Loucy (cell line): ENCODE data around the gene SELENOF.
"Not testable (repeated sequence)": the region's sequence is repeated elsewhere in the genome, so short reads cannot be mapped to it uniquely, and the experiment has no call there.

ENCODE experiments used
- H2AFZ ChIP-seq: fragments of 200-600 bp; sonication (generic); 2 replicates; pipeline ENCODE4 v1.6.0; 2016; ENCODE audit warnings: antibody characterized with exemption, mild to moderate bottlenecking, low read length, moderate library complexity
- H3F3A ChIP-seq: fragments of 200-600 bp; 2 replicates; pipeline ENCODE4 v1.6.0; 2016; ENCODE audit warnings: antibody characterized with exemption, low read depth, mild to moderate bottlenecking
- H3K27me3 ChIP-seq: fragments of 200-600 bp; sonication (generic); 2 replicates; pipeline ENCODE4 v1.6.1; 2014; ENCODE audit warnings: low read length, mild to moderate bottlenecking; ENCODE audit not compliant: insufficient read depth, poor library complexity, severe bottlenecking
- H3K36me3 ChIP-seq: fragments of 200-600 bp; sonication (generic); 2 replicates; pipeline ENCODE4 v1.6.1; 2016; ENCODE audit warnings: low read length; ENCODE audit not compliant: insufficient read depth
- H3K4me1 ChIP-seq: fragments of 200-600 bp; sonication (generic); 2 replicates; pipeline ENCODE4 v1.5.1; 2014; ENCODE audit warnings: low read length, mild to moderate bottlenecking; ENCODE audit not compliant: insufficient read depth, poor library complexity, severe bottlenecking
- H3K4me2 ChIP-seq: fragments of 200-600 bp; sonication (generic); 2 replicates; pipeline ENCODE4 v1.6.0; 2014; ENCODE audit warnings: antibody characterized with exemption, low read length, low read depth, mild to moderate bottlenecking; ENCODE audit not compliant: poor library complexity, severe bottlenecking
- H3K4me3 ChIP-seq: fragments of 200-600 bp; sonication (generic); 2 replicates; pipeline ENCODE4 v1.5.1; 2014; ENCODE audit warnings: low read length, mild to moderate bottlenecking, mixed read lengths; ENCODE audit not compliant: poor library complexity, severe bottlenecking
- H3K79me2 ChIP-seq: fragments of 200-600 bp; sonication (generic); 2 replicates; pipeline ENCODE4 v1.6.1; 2014; ENCODE audit warnings: low read length; ENCODE audit not compliant: insufficient read depth
- H3K9ac ChIP-seq: fragments of 200-600 bp; sonication (generic); 2 replicates; pipeline ENCODE4 v1.6.0; 2014; ENCODE audit warnings: mild to moderate bottlenecking, low read depth, low read length, moderate library complexity; ENCODE audit not compliant: poor library complexity, severe bottlenecking
- H3K9me2 ChIP-seq: fragments of 200-600 bp; sonication (generic); replicated peaks from 2 replicates; pipeline ENCODE4 v1.6.1; 2016; ENCODE audit warnings: low read depth, low read length, mixed read lengths
- H3K9me3 ChIP-seq: fragments of 200-600 bp; sonication (generic); 2 replicates; pipeline ENCODE4 v1.6.1; 2014; ENCODE audit warnings: mild to moderate bottlenecking, antibody characterized with exemption, low read length, low read depth; ENCODE audit not compliant: insufficient read depth
- H4K20me1 ChIP-seq: fragments of 200-600 bp; sonication (generic); 2 replicates; pipeline ENCODE4 v1.6.0; 2014; ENCODE audit warnings: antibody characterized with exemption, low read length, mild to moderate bottlenecking; ENCODE audit not compliant: insufficient read depth, poor library complexity, severe bottlenecking
- EZH2phosphoT487 ChIP-seq: fragments of 200-600 bp; IDR thresholded peaks from 2 replicates; pipeline ENCODE4 v1.6.1; 2018; ENCODE audit warnings: antibody characterized with exemption, mild to moderate bottlenecking, moderate library complexity, borderline replicate concordance
- TF ChIP-seq, protein P1 (sequence below): fragments of 200-600 bp; sonication (generic); conservative IDR thresholded peaks from 2 replicates; pipeline ENCODE4 v1.5.1; 2014; ENCODE audit warnings: mild to moderate bottlenecking, antibody characterized with exemption, low read length

SELENOF gene

DNA sequence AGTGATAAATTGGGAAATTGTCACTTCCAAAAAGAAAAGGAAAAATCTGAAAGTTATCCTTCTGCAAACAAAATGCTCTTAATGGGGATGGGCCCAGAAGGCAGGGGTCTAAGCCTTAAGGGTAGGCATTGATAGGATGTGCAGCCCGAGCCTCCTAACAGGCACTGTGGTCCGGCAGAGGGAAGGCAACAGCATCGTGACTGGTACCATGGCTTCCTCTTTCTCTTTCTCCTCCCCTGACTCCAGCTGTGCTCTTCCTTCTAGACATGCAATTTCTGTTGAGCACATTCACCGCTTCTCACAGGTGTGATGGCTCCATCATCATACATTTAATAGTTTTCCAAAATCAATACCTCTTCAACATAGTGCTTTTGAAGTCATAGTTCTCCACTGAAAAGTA is 91.5 kb downstream of the SELENOF start:
- Histone ChIP-seq H3K79me2 (no peaks in the 10 kb centered on the region), H3K9me3 (no peaks in the 10 kb centered on the region), H3K4me1 (no peaks in the 10 kb centered on the region), H3K27me3 (no peaks in the 10 kb centered on the region), H2AFZ (no peak overlapping the region), H3K4me3 (no peak overlapping the region), H3K36me3 (no peaks in the 10 kb centered on the region), H3F3A (no peaks in the 10 kb centered on the region), H3K4me2 (no peak overlapping the region), H3K9ac (no peak overlapping the region), H3K9me2 (no peaks in the 10 kb centered on the region), H4K20me1 (no peaks in the 10 kb centered on the region)
- no peak for TF ChIP-seq EZH2phosphoT487
- TF ChIP-seq, protein P1, sequence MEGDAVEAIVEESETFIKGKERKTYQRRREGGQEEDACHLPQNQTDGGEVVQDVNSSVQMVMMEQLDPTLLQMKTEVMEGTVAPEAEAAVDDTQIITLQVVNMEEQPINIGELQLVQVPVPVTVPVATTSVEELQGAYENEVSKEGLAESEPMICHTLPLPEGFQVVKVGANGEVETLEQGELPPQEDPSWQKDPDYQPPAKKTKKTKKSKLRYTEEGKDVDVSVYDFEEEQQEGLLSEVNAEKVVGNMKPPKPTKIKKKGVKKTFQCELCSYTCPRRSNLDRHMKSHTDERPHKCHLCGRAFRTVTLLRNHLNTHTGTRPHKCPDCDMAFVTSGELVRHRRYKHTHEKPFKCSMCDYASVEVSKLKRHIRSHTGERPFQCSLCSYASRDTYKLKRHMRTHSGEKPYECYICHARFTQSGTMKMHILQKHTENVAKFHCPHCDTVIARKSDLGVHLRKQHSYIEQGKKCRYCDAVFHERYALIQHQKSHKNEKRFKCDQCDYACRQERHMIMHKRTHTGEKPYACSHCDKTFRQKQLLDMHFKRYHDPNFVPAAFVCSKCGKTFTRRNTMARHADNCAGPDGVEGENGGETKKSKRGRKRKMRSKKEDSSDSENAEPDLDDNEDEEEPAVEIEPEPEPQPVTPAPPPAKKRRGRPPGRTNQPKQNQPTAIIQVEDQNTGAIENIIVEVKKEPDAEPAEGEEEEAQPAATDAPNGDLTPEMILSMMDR, result no peak

DNA sequence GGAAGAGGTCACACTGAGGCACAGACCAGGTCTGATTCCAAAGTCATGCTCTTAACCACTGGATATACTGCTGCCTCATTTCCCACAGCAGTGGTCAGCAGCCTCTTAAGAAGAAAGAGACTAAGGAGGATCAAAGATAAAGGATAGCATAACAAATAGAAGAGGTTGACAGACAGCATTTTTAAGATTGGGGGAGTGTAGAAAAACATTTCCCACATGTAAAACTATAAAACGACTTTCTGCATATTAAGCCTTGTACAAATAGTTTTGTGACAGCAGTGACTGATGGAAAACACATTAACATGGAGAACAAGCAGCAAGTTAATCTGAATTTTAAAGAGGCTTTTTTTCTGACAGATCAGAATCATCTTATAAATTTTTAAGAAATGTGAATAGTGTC is 92.0 kb downstream of the SELENOF start:
- Histone ChIP-seq H2AFZ (no peak overlapping the region), H3K9me3 (no peaks in the 10 kb centered on the region), H3F3A (no peaks in the 10 kb centered on the region), H3K27me3 (no peaks in the 10 kb centered on the region), H4K20me1 (no peaks in the 10 kb centered on the region), H3K36me3 (no peaks in the 10 kb centered on the region), H3K79me2 (no peaks in the 10 kb centered on the region), H3K4me3 (no peak overlapping the region), H3K4me2 (no peak overlapping the region), H3K9me2 (no peaks in the 10 kb centered on the region), H3K4me1 (peaks cover 4% of the 10 kb centered on the region), H3K9ac (no peak overlapping the region)
- TF ChIP-seq EZH2phosphoT487, result no peak
- TF ChIP-seq, protein P1, result no peak

DNA sequence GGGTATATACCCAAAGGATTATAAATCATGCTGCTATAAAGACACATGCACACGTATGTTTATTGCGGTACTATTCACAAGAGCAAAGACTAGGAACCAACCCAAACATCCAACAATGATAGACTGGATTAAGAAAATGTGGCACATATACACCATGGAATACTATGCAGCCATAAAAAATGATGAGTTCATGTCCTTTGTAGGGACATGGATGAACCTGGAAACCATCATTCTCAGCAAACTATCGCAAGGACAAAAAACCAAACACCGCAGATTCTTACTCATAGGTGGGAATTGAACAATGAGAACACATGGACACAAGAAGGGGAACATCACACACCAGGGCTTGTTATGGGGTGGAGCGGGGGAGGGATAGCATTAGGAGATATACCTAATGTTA is 94.0 kb downstream of the SELENOF start:
- H3K36me3 ChIP-seq, H3K9me2 ChIP-seq, H3K4me3 ChIP-seq, H3F3A ChIP-seq, H3K27me3 ChIP-seq, H3K9ac ChIP-seq, H3K9me3 ChIP-seq, H3K4me1 ChIP-seq, H3K79me2 ChIP-seq, H4K20me1 ChIP-seq, H3K4me2 ChIP-seq, H2AFZ ChIP-seq: not testable (repeated sequence)

DNA sequence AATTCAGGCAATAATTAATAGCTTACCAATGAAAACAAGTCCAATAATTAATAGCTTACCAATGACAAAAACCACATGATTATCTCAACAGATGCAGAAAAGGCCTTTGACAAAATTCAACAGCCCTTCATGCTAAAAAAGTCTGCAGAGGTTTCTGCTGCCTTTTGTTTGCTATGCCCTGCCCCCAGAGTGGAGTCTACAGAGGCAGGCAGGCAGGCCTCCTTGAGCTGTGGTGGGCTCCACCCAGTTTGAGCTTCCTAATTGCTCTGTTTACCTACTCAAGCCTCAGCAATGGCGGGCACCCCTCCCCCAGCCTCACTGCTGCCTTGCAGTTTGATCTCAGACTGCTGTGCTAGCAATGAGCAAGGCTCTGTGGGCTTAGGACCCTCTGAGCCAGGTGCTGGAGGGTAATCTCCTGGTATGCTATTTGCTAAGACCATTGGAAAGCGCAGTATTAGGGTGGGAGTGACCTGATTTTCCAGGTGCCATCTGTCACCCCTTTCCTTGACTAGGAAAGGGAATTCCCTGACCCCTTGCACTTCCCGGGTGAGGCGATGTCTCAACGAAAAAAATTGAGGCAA is 96.6 kb downstream of the SELENOF start:
- H3K4me1 ChIP-seq, H3K79me2 ChIP-seq, H4K20me1 ChIP-seq, H3K4me3 ChIP-seq, H3K36me3 ChIP-seq, H3K27me3 ChIP-seq, H3K9me2 ChIP-seq, H3K9ac ChIP-seq, H3K9me3 ChIP-seq, H3F3A ChIP-seq: not testable (repeated sequence)
- Histone ChIP-seq H3K4me2 (peak overlapping the region; percentile 26), H2AFZ (peak overlapping the region; percentile 12; the same call in 1 of the 2 replicates)

DNA sequence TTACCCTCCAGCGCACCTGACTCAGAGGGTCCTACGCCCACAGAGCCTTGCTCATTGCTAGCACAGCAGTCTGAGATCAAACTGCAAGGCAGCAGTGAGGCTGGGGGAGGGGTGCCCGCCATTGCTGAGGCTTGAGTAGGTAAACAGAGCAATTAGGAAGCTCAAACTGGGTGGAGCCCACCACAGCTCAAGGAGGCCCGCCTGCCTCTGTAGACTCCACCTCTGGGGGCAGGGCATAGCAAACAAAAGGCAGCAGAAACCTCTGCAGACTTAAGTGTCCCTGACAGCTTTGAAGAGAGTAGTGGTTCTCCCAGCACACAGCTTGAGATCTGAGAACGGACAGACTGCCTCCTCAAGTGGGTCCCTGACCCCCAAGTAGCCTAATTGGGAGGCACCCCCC is 99.8 kb downstream of the SELENOF start:
- not testable (repeated sequence) for H3K4me2 ChIP-seq, H3K27me3 ChIP-seq, H4K20me1 ChIP-seq, H3K4me1 ChIP-seq, H3K36me3 ChIP-seq, H3K9me2 ChIP-seq, H3K9ac ChIP-seq, H3K79me2 ChIP-seq, H2AFZ ChIP-seq, H3F3A ChIP-seq, H3K4me3 ChIP-seq, H3K9me3 ChIP-seq
